ENCODE data around the gene KLHL10.

KLHL10 gene

GRCh38 chr17:41816637-41817320 lies 20.8 kb upstream of the KLHL10 start:
- H3K27ac ChIP-seq: no peak overlapping the region
- TF ChIP-seq ZFX (IDR thresholded peaks at IDR 0.05; ENCODE audit: borderline replicate concordance): no peak
- TF ChIP-seq CTCF (IDR thresholded peaks at IDR 0.05): no peak

GRCh38 chr17:41818024-41818423 lies 19.6 kb upstream of the KLHL10 start:
- H3K27ac ChIP-seq: no peak overlapping the region
- no peak for TF ChIP-seq CTCF (IDR thresholded peaks at IDR 0.05)
- no peak for TF ChIP-seq ZFX (IDR thresholded peaks at IDR 0.05; ENCODE audit: borderline replicate concordance)

GRCh38 chr17:41821776-41822175 lies 15.8 kb upstream of the KLHL10 start:
- TF ChIP-seq CTCF (IDR thresholded peaks at IDR 0.05): no peak
- no peak for TF ChIP-seq ZFX (IDR thresholded peaks at IDR 0.05; ENCODE audit: borderline replicate concordance)
- no peak overlapping the region for H3K27ac ChIP-seq

GRCh38 chr17:41822216-41823140 lies 15.1 kb upstream of the KLHL10 start:
- TF ChIP-seq ZFX (IDR thresholded peaks at IDR 0.05; ENCODE audit: borderline replicate concordance): no peak
- TF ChIP-seq CTCF (IDR thresholded peaks at IDR 0.05): no peak
- no peak overlapping the region for H3K27ac ChIP-seq

GRCh38 chr17:41823141-41823524 lies 14.5 kb upstream of the KLHL10 start:
- H3K27ac ChIP-seq: no peak overlapping the region
- no peak for TF ChIP-seq CTCF (IDR thresholded peaks at IDR 0.05)
- no peak for TF ChIP-seq ZFX (IDR thresholded peaks at IDR 0.05; ENCODE audit: borderline replicate concordance)

GRCh38 chr17:41823580-41823979 lies 14.0 kb upstream of the KLHL10 start:
- TF ChIP-seq ZFX (IDR thresholded peaks at IDR 0.05; ENCODE audit: borderline replicate concordance) (no peak), CTCF (IDR thresholded peaks at IDR 0.05) (no peak)
- no peak overlapping the region for H3K27ac ChIP-seq

- no peak overlapping the region for H3K27ac ChIP-seq
- TF ChIP-seq ZFX (IDR thresholded peaks at IDR 0.05; ENCODE audit: borderline replicate concordance) (no peak), CTCF (IDR thresholded peaks at IDR 0.05) (no peak)
Observed at GRCh38 chr17:41824086-41824485, 13.5 kb upstream of the KLHL10 start.

Measured in 22Rv1 (cell line).